HepG2 (cell line): ENCODE results near the gene TRIM4. TPM values are rescaled to one million over a fixed set of nuclear protein-coding genes. Genes with fewer than 3 reads are reported as not detected.

Experiments used
- ATAC-seq: fragments of 200-7000 bp; cut with Tn5 transposase; 3 replicates; pipeline ENCODE4 v1.9.1; 2020; ENCODE audit warnings: mild to moderate bottlenecking, moderate library complexity
- BruUV-seq: library from RNA; stranded (reverse); fragments of 400-500 nt; replicated peaks from 2 replicates; lab custom pipeline; 2021; lab: Mats Ljungman, UMichigan
- CTCF ChIA-PET: fragments of 300-600 bp; formaldehyde crosslinking; extraction: SDS; loops from one replicate; lab custom pipeline; 2021; ENCODE audit warnings: low total read pairs, inconsistent platforms, low intra/inter-chr PET ratio; lab: Yijun Ruan, JAX
- POLR2A ChIA-PET: fragments of 350-600 bp; sonication (Branson Sonifier 250); formaldehyde crosslinking; loops from one replicate; lab custom pipeline; 2020; ENCODE audit warnings: antibody characterized with exemption, inconsistent platforms; lab: Yijun Ruan, JAX
- DNase-seq: peaks from one replicate; pipeline ENCODE4 v3.0.0-alpha.2; 2015; ENCODE audit warnings: low spot score
- FAIRE-seq: peaks from 3 replicates; lab custom pipeline; 2011; peaks lifted over from hg19 to GRCh38; lab: Jason Lieb, UNC
- H2AFZ ChIP-seq: one replicate; pipeline ENCODE4 v1.6.1; 2011; ENCODE audit warnings: low read length, inconsistent platforms
- H3K27ac ChIP-seq: fragments of 300-600 bp; 3 replicates; pipeline ENCODE4 v1.8.0; 2011; ENCODE audit warnings: mixed run types, mild to moderate bottlenecking, mixed read lengths, low read length, inconsistent platforms; ENCODE audit not compliant: insufficient read depth; ENCODE audit errors: extremely low read length
- H3K27me3 ChIP-seq, 2 experiments: fragments of 200-600 bp in 1 of 2; 2 replicates in 1 of 2; 3 replicates in 1 of 2; pipeline versions ENCODE4 v1.6.0 to v1.8.0; 2011; ENCODE audit warnings: low read length in 2 of 2, mild to moderate bottlenecking in 2 of 2, moderate library complexity in 2 of 2, inconsistent platforms in 1 of 2; ENCODE audit not compliant: insufficient read depth in 2 of 2, control insufficient read depth in 1 of 2
- H3K36me3 ChIP-seq, 2 experiments: fragments of 200-600 bp in 1 of 2; replicated peaks in 1 of 2; 2 replicates in 1 of 2; 3 replicates in 1 of 2; pipeline versions ENCODE4 v1.5.1 to v1.8.0; 2011; ENCODE audit warnings: low read length in 2 of 2, inconsistent platforms in 1 of 2; ENCODE audit not compliant: insufficient read depth in 2 of 2, control insufficient read depth in 1 of 2
- H3K4me1 ChIP-seq: 2 replicates; pipeline ENCODE4 v1.5.1; 2012; ENCODE audit warnings: low read length, inconsistent platforms; ENCODE audit not compliant: insufficient read depth
- H3K4me2 ChIP-seq: 2 replicates; pipeline ENCODE4 v1.6.0; 2011; ENCODE audit warnings: low read depth, low read length, inconsistent platforms
- H3K4me3 ChIP-seq, 3 experiments: fragments of 200-600 bp in 1 of 3; sonication (generic), shearing (Covaris generic) in 1 of 3; replicated peaks in 1 of 3; 2 replicates each; pipeline ENCODE4 v1.5.1; 2011 to 2016; ENCODE audit warnings: low read length in 3 of 3, inconsistent platforms in 2 of 3, low read depth in 2 of 3, mild to moderate bottlenecking in 2 of 3, control low read depth in 1 of 3, mixed read lengths in 1 of 3; ENCODE audit not compliant: insufficient read depth in 1 of 3
- H3K79me2 ChIP-seq: one replicate; pipeline ENCODE4 v1.6.1; 2011; ENCODE audit warnings: low read length, inconsistent platforms; ENCODE audit not compliant: insufficient read depth
- H3K9ac ChIP-seq: 2 replicates; pipeline ENCODE4 v1.6.0; 2011; ENCODE audit warnings: mild to moderate bottlenecking, low read depth, low read length, inconsistent platforms; ENCODE audit not compliant: insufficient read depth
- H3K9me3 ChIP-seq: 2 replicates; pipeline ENCODE4 v1.5.1; 2012; ENCODE audit warnings: mild to moderate bottlenecking, low read length
- H4K20me1 ChIP-seq: 2 replicates; pipeline ENCODE4 v1.6.0; 2011; ENCODE audit warnings: inconsistent platforms, mild to moderate bottlenecking, low read length, moderate library complexity; ENCODE audit not compliant: insufficient read depth
- ATM ChIP-seq: fragments of 450-650 bp; IDR thresholded peaks from 2 replicates; pipeline ENCODE4 v1.7.1; 2017; ENCODE audit warnings: mild to moderate bottlenecking, borderline replicate concordance
- JUND ChIP-seq: sonication (generic); formaldehyde crosslinking; IDR thresholded peaks from 2 replicates; pipeline ENCODE4 v1.8.0; 2022; ENCODE audit warnings: mild to moderate bottlenecking, missing genetic modification reagents
- POLR2AphosphoS5 ChIP-seq: IDR thresholded peaks from 2 replicates; pipeline ENCODE4 v1.6.1; 2012; ENCODE audit warnings: low read depth, low read length
- ZNF432 ChIP-seq: sonication (generic); formaldehyde crosslinking; IDR thresholded peaks from 2 replicates; pipeline ENCODE4 v1.5.0; 2020; ENCODE audit warnings: missing genetic modification reagents, mild to moderate bottlenecking, borderline replicate concordance
- ZSCAN21 ChIP-seq: sonication (generic); formaldehyde crosslinking; IDR thresholded peaks from 2 replicates; pipeline ENCODE4 v1.8.0; 2022; ENCODE audit warnings: mild to moderate bottlenecking, missing genetic modification reagents, moderate library complexity, borderline replicate concordance
- WGBS: methylation state at CpG from one replicate; pipeline ENCODE4 v1.1.6; 2017; ENCODE audit warnings: low lambda C conversion rate; 5-methylcytosine and 5-hydroxymethylcytosine counted together
- in situ Hi-C: cut with HindIII; loops from 2 replicates; pipeline ENCODE4 v1.10.0; 2017; ENCODE audit warnings: low pct_unique_long_range_greater_than_20kb; ENCODE audit not compliant: extremely low pct_ligation_motif_present
- intact Hi-C: fragments of 100-400 bp; cut with micrococcal nuclease; formaldehyde crosslinking; loops from one replicate; pipeline ENCODE4 v1.10.0; 2022; ENCODE audit not compliant: unreplicated experiment
- polyA plus RNA-seq, 8 experiments: library from polyadenylated mRNA; depleted of rRNA in 3 of 8; stranded (reverse) in 7 of 8; unstranded in 1 of 8; fragments of >200 nt; fragmentation: Illumina TruSeq in 4 of 8; extraction: Trizol in 4 of 8; gene quantifications; 2 replicates each; pipeline versions ENCODE4 v1.2.1 to v1.2.3, GENCODE V29; 2011 to 2016; ENCODE audit warnings: low read depth in 4 of 8, missing spikeins in 1 of 8, mixed read lengths in 1 of 8; ENCODE audit not compliant: insufficient read depth in 1 of 8
- total RNA-seq, 5 experiments: library from RNA; depleted of rRNA; stranded (reverse); fragments of >200 nt; fragmentation: Illumina TruSeq; extraction: Trizol; gene quantifications; 2 replicates each; pipeline ENCODE4 v1.2.3, GENCODE V29; 2016; ENCODE audit warnings: low read depth in 1 of 5
- TF ChIP-seq, protein P1 (sequence below): sonication (generic); formaldehyde crosslinking; IDR thresholded peaks from 2 replicates; pipeline ENCODE4 v1.5.0; 2020; ENCODE audit warnings: mild to moderate bottlenecking, missing genetic modification reagents
- TF ChIP-seq, protein P2 (sequence below): sonication (generic); formaldehyde crosslinking; IDR thresholded peaks from one replicate; pipeline ENCODE4 v1.5.1; 2020; ENCODE audit warnings: mild to moderate bottlenecking, missing genetic modification reagents; ENCODE audit errors: not compliant biosample characterization

TRIM4 gene
- total and polyA plus RNA-seq, 2 of the 13 experiments (the other 11 are each of a cell fraction or from before 2014, with no cell fraction given) = 17.6 to 21.7 TPM

DNA sequence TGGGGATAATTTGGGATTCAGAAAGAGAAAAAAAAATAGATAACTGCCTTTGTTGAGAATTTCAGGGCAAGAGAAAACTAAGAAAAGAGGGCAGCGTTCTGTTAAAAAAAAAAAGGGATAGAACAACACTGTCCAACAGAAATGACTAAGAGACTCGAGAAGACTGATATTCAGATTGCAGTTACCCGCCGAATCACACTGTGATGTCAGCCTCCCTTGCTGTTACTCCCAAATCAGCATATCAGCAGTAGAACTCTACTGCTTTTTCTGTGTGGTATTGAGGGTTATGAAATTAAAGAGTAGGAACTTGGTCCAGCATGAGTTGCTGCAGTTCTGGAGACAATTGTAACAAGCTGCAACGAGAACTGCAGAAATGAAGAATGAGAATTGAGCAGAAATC is 8.2 kb upstream of the TRIM4 start:
- Histone ChIP-seq H3K36me3 (no peaks in the 10 kb centered on the region), H2AFZ (no peak overlapping the region), H3K27me3 (no peaks in the 10 kb centered on the region), H3K9me3 (no peaks in the 10 kb centered on the region)
- POLR2A ChIA-PET = interaction anchor here (1.3 to 3.1 kb wide), 2 partner anchors 8 to 49 kb away, joined by 3 to 50 read pairs; partner anchors contain the start of genes AZGP1 and TRIM4
- TF ChIP-seq JUND (CRISPR knock-in tag) (no peak), ATM (no peak), ZNF432 (no peak)
- TF ChIP-seq, all 625 proteins: peak for 0
- Histone ChIP-seq H3K9ac (no peak overlapping the region), H4K20me1 (no peaks in the 10 kb centered on the region), H3K79me2 (no peaks in the 10 kb centered on the region), H3K4me1 (peaks cover 43% of the 10 kb centered on the region), H3K4me2 (no peak overlapping the region), H3K4me3 (no peak overlapping the region), H3K27ac (no peak overlapping the region)
- DNase-seq = no peak
- in situ Hi-C loops = no loop called here
- CTCF ChIA-PET = no interaction called here
- ATAC-seq = no peak
- no TSS peak for BruUV-seq
- 23% methylated on average over 5 of the region's 5 CpGs for WGBS
- no peak for FAIRE-seq
- intact Hi-C loops = no loop called here

DNA sequence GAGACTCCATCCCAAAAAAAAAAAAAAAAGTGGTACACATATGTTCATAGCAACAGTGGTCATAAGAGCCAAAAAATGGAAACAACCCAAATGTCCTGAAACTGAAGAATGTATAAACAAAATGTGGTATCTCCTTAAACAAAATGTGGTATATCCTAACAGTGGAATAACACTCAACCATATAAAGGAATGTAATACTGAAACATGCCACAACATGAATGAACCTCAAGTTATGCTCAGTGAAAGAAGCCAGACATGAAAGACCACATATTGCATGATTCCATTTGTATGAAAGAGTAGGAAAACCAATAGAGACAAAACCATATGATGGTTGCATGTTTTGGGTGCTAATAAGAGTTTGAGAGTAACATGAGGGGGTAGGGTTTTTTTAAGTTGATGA is 7.0 kb upstream of the TRIM4 start:
- BruUV-seq = no TSS peak
- TF ChIP-seq POLR2AphosphoS5 = no peak
- TF ChIP-seq, protein P1, sequence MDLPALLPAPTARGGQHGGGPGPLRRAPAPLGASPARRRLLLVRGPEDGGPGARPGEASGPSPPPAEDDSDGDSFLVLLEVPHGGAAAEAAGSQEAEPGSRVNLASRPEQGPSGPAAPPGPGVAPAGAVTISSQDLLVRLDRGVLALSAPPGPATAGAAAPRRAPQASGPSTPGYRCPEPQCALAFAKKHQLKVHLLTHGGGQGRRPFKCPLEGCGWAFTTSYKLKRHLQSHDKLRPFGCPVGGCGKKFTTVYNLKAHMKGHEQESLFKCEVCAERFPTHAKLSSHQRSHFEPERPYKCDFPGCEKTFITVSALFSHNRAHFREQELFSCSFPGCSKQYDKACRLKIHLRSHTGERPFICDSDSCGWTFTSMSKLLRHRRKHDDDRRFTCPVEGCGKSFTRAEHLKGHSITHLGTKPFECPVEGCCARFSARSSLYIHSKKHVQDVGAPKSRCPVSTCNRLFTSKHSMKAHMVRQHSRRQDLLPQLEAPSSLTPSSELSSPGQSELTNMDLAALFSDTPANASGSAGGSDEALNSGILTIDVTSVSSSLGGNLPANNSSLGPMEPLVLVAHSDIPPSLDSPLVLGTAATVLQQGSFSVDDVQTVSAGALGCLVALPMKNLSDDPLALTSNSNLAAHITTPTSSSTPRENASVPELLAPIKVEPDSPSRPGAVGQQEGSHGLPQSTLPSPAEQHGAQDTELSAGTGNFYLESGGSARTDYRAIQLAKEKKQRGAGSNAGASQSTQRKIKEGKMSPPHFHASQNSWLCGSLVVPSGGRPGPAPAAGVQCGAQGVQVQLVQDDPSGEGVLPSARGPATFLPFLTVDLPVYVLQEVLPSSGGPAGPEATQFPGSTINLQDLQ (CRISPR knock-in tag) = no peak
- TF ChIP-seq ZSCAN21 (CRISPR knock-in tag) = no peak
- TF ChIP-seq, protein P2, sequence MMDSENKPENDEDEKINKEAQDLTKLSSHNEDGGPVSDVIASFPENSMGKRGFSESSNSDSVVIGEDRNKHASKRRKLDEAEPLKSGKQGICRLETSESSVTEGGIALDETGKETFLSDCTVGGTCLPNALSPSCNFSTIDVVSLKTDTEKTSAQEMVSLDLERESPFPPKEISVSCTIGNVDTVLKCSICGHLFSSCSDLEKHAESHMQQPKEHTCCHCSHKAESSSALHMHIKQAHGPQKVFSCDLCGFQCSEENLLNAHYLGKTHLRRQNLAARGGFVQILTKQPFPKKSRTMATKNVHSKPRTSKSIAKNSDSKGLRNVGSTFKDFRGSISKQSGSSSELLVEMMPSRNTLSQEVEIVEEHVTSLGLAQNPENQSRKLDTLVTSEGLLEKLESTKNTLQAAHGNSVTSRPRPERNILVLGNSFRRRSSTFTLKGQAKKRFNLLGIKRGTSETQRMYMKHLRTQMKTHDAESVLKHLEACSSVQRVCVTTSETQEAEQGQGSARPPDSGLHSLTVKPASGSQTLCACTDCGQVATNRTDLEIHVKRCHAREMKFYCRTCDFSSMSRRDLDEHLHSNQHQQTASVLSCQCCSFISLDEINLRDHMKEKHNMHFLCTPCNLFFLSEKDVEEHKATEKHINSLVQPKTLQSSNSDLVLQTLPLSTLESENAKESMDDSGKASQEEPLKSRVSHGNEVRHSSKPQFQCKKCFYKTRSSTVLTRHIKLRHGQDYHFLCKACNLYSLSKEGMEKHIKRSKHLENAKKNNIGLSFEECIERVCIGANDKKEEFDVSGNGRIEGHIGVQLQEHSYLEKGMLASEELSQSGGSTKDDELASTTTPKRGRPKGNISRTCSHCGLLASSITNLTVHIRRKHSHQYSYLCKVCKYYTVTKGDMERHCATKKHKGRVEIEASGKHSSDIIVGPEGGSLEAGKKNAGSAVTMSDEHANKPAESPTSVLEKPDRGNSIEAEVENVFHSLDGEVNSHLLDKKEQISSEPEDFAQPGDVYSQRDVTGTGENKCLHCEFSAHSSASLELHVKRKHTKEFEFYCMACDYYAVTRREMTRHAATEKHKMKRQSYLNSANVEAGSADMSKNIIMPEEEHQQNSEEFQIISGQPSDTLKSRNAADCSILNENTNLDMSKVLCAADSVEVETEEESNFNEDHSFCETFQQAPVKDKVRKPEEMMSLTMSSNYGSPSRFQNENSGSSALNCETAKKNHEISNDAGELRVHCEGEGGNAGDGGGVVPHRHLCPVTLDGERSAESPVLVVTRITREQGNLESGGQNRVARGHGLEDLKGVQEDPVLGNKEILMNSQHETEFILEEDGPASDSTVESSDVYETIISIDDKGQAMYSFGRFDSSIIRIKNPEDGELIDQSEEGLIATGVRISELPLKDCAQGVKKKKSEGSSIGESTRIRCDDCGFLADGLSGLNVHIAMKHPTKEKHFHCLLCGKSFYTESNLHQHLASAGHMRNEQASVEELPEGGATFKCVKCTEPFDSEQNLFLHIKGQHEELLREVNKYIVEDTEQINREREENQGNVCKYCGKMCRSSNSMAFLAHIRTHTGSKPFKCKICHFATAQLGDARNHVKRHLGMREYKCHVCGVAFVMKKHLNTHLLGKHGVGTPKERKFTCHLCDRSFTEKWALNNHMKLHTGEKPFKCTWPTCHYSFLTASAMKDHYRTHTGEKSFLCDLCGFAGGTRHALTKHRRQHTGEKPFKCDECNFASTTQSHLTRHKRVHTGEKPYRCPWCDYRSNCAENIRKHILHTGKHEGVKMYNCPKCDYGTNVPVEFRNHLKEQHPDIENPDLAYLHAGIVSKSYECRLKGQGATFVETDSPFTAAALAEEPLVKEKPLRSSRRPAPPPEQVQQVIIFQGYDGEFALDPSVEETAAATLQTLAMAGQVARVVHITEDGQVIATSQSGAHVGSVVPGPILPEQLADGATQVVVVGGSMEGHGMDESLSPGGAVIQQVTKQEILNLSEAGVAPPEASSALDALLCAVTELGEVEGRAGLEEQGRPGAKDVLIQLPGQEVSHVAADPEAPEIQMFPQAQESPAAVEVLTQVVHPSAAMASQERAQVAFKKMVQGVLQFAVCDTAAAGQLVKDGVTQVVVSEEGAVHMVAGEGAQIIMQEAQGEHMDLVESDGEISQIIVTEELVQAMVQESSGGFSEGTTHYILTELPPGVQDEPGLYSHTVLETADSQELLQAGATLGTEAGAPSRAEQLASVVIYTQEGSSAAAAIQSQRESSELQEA (CRISPR knock-in tag) = no peak

More for the DNA sequence above, 7.0 kb upstream of the TRIM4 start:
- Histone ChIP-seq H3K27me3 (no peaks in the 10 kb centered on the region), H3K4me1 (peaks cover 43% of the 10 kb centered on the region), H2AFZ (no peak overlapping the region), H3K9ac (no peak overlapping the region), H3K4me2 (no peak overlapping the region), H3K4me3 (no peak overlapping the region), H3K36me3 (no peaks in the 10 kb centered on the region), H3K9me3 (no peaks in the 10 kb centered on the region), H4K20me1 (no peaks in the 10 kb centered on the region), H3K27ac (no peak overlapping the region), H3K79me2 (no peaks in the 10 kb centered on the region)
- intact Hi-C loops = no loop called here
- POLR2A ChIA-PET = no interaction called here
- DNase-seq (no peak), FAIRE-seq (no peak), ATAC-seq (no peak)
- in situ Hi-C loops = no loop called here
- CTCF ChIA-PET = no interaction called here
